GM12878 (cell line): ENCODE measurements around the gene DUSP7.

Experiments
- CREM ChIP-seq: IDR thresholded peaks from 2 replicates; pipeline ENCODE4 v1.6.1; 2014; ENCODE audit warnings: antibody characterized with exemption, low read depth
- CTCF ChIP-seq, 3 experiments: IDR thresholded peaks in 2 of 3; conservative IDR thresholded peaks in 1 of 3; 2 replicates each; pipeline ENCODE4 v1.5.1; 2011; ENCODE audit warnings: low read depth in 3 of 3, low read length in 3 of 3, mild to moderate bottlenecking in 3 of 3, control low read depth in 2 of 3, moderate library complexity in 2 of 3, inconsistent platforms in 1 of 3, mixed read lengths in 1 of 3; ENCODE audit not compliant: control insufficient read depth in 2 of 3, insufficient read depth in 1 of 3; ENCODE audit errors: extremely low read depth in 1 of 3
- POLR2A ChIP-seq: IDR thresholded peaks from 2 replicates; pipeline ENCODE4 v1.6.1; 2011; ENCODE audit warnings: low read depth, mild to moderate bottlenecking, low read length
- TF ChIP-seq, protein P1 (sequence below): fragments of 450-650 bp; IDR thresholded peaks from 2 replicates; pipeline ENCODE4 v1.6.1; 2014; ENCODE audit warnings: mild to moderate bottlenecking
- TF ChIP-seq, protein P2 (sequence below): IDR thresholded peaks from 2 replicates; pipeline ENCODE4 v1.6.1; 2011; ENCODE audit warnings: mild to moderate bottlenecking, low read depth, low read length, moderate library complexity; ENCODE audit not compliant: insufficient replicate concordance

DNA sequence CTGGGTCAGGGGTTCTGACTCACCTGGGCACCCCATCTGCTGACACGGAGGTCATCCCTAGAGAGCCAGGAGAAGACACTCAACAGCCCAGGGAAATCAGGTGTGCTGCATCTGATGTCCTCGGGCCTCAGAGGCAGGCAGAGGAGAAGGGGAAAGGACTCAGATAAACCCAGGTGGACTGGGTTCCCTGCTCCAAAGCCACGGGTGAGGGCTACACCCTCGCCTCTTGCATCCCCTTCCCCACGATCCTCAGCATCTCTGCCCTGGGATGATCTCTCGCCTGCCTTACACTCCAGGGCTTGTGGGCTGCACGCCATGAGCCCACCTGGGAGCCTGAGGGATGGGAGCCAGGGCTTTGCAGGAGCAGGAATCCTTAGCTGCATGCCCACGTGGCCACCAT is 8.2 kb upstream of the DUSP7 start:
- no peak for TF ChIP-seq CTCF (IDR thresholded peaks at IDR 0.05 in 2 of 3, conservative IDR thresholded peaks at IDR 0.05 in 1 of 3; ENCODE audit: control insufficient read depth in 2 of 3, extremely low read depth in 1 of 3, insufficient read depth in 1 of 3, low read depth in 3 of 3, low read length in 3 of 3)
- TF ChIP-seq POLR2A = no peak
- no peak for TF ChIP-seq CREM
- TF ChIP-seq, protein P1, sequence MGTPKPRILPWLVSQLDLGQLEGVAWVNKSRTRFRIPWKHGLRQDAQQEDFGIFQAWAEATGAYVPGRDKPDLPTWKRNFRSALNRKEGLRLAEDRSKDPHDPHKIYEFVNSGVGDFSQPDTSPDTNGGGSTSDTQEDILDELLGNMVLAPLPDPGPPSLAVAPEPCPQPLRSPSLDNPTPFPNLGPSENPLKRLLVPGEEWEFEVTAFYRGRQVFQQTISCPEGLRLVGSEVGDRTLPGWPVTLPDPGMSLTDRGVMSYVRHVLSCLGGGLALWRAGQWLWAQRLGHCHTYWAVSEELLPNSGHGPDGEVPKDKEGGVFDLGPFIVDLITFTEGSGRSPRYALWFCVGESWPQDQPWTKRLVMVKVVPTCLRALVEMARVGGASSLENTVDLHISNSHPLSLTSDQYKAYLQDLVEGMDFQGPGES = no peak
- TF ChIP-seq, protein P2, sequence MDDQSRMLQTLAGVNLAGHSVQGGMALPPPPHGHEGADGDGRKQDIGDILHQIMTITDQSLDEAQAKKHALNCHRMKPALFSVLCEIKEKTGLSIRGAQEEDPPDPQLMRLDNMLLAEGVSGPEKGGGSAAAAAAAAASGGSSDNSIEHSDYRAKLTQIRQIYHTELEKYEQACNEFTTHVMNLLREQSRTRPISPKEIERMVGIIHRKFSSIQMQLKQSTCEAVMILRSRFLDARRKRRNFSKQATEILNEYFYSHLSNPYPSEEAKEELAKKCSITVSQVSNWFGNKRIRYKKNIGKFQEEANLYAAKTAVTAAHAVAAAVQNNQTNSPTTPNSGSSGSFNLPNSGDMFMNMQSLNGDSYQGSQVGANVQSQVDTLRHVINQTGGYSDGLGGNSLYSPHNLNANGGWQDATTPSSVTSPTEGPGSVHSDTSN = no peak
